Activated CD8-positive, alpha-beta memory T cell treated with anti-CD3 and anti-CD28 coated beads for 1 hour (primary cell): ENCODE results near the gene NR5A2.

Experiments
- DNase-seq, 2 donors: peaks; one replicate each; pipeline ENCODE4 v3.0.0-alpha.2; 2020; ENCODE audit warnings: low read depth in 1 of 2; ENCODE audit errors: extremely low read depth in 1 of 2

NR5A2 gene

DNA sequence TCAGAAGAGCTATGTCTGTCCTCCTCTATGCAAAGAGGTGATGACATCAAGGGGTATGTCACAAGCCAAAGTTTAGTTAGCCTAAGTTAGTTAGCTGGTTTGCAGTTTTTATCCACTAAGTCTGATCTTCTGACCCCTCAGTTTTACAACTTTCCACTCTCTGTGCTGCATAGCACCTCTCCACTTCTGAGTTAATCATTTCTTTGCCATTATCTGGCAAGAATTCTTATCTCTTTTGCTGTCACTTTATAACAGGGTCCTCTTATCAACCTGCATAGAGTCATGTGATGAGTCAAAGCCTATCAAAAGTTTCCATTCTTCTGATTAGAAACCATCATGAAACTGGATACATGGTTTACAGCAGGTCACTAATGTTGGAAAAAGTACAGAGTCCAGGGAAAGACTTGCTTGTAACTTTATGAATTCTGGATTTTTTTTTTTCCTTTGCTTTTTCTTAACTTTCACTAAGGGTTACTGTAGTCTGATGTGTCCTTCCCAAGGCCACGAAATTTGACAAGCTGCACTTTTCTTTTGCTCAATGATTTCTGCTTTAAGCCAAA lies at the start of gene NR5A2:
NR5A2 (plus strand) TSS at position 447 of the 560 bp plus-strand sequence. CDS start 138 bp downstream, outside the sequence.
- no peak for DNase-seq

DNA sequence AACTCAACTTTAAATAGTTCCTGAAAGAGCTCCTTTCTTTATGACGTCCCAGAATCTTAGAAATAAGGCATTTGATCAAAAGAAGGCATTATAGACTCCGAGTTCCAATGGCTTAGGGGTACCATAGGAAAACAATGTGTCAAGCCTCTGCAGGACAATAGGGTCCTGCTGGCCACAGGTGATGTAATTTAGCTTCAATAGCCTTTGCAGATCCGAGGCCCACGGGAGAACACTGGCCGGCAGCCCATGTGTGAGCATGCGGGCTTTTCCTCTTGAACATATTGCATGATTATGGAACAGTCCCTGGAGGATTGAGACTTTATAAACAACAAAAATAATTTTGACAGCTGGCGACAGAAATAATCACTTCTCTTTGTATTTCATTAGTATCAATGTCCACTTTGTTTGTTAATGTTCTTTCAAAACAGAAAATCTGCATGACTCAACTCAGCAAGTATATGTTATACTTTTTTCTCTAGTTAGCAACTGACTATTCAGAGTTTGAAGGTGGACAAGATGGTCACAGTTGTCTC lies 49.0 kb upstream of the NR5A2 start:
- no peak for DNase-seq

DNA sequence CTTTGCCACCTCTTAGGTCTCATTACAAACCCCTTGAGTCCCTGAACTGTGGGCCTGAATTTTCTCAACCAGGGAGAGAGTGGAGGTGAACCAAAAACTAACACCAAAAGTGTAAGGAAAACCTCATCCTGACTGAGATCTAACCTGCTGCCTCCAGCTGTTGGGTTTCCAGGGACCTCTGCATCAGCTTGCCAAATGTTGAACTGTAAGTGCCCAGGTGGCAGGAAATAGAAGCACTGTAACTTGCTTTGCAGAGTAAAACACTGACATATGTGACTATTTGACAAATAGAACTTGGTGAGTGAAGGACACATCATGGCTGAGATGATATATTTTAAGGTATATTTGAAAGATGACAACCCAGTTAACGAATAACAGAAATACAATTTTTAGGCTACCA lies 48.4 kb upstream of the NR5A2 start:
- DNase-seq, result no peak

GRCh38 chr1:199981584-199981983 lies 45.9 kb upstream of the NR5A2 start:
- DNase-seq, result no peak

DNA sequence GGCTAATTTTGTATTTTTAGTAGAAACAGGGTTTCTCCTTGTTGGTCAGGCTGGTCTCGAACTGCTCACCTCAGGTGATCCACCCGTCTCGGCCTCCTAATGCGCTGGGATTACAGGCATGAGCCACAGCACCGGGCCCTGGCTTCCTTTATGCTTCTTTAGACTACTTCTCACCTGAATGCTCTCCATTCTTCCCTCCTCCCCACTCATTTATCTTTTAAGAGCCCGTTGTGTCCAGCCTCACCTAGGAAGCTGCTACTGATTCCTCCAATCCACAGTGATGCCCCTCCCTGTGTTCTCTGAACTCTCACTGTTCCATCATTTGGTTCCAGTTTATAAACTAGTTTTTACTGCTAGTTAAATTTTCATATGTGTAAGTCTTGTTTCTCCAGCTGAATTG lies 44.9 kb upstream of the NR5A2 start:
- no peak for DNase-seq

DNA sequence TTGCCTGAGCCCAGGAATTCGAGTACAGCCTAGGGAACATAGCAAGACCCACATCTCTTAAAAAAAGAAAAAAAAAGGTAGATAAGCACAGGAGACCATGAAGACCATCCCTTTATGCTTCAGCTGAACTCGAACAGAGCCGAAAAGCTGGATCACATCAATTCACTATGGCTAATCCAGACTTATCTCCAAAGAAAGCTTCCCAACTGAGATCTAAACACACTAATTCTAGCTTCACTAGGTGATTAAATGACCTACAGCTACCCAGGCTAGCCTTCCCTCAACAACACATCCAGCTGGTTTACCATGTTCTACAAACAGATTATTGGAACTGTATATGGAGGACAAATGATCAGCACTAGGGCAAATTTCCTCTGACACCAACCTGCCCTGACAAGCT lies 44.0 kb upstream of the NR5A2 start:
- no peak for DNase-seq

- no peak for DNase-seq
These were observed 32.3 kb upstream of the NR5A2 start for GRCh38 chr1:199995096-199995685.

DNA sequence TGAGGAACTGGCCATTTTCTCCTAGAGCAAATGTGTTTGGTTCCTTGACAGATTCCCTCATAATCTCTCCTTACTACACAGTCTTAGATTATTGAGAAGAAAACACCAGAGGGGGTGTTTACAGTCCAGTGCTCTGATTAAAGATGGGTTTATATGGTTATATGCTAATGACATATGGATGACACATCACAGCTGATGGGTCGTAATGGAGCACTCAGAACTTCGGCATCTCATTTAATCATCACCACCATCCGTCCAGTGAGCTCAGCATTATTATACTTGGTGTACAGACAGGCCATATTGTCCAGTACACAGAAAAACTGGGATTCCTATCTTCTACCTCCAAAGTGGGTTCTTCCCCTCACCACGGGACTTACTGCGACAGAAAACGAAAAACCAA lies 22.3 kb upstream of the NR5A2 start:
- DNase-seq, result no peak

DNA sequence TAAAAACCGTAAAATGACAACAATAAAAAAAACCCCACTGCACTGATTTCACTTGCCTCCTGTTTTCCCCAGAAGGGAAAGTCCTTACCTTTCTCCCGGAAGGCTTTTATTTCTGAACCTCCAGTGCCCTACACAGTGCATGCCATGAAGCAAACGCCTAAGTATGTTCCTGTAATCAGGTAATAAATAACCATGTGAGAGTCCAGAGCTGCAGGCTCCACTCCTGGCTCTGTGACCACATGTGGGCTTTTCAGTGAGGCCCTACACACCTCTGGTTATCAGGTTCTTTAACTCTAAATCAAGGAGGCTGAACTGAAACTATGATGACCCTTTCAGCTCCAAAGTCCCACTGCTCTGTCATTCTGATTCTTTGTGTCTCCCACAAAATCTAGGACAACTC lies 20.8 kb upstream of the NR5A2 start:
- no peak for DNase-seq

GRCh38 chr1:200015811-200016210 lies 11.7 kb upstream of the NR5A2 start:
- no peak for DNase-seq

DNA sequence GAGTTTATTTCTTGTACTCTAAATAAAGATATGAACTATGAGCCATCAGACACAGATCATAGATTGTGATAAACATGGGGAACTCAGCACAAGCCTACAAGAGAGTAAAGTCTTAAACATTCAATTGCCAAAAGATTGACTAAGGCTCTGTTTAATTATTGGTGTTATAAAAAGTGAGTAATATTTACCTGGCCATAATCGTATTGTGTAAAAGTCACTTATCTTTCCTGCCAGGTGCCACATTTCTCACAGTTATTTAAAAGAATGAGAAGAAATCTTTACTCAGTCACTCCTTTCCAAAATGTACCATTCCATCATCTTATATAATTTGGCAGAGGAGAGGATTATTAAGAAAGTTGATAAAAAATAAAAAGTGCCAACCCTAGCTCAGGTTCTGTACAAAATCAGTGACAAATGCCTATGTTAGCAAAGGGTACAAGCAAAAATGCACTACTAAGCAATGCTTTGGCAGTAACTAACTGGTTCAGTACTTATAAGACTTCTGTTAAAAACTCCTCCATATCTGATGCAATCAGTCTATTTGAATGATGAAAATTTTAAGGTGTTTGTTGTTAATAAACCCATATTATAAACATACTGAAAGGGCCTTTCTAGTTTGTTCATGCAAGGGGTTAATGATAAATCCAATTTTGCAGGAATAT lies 5.8 kb upstream of the NR5A2 start:
- no peak for DNase-seq

DNA sequence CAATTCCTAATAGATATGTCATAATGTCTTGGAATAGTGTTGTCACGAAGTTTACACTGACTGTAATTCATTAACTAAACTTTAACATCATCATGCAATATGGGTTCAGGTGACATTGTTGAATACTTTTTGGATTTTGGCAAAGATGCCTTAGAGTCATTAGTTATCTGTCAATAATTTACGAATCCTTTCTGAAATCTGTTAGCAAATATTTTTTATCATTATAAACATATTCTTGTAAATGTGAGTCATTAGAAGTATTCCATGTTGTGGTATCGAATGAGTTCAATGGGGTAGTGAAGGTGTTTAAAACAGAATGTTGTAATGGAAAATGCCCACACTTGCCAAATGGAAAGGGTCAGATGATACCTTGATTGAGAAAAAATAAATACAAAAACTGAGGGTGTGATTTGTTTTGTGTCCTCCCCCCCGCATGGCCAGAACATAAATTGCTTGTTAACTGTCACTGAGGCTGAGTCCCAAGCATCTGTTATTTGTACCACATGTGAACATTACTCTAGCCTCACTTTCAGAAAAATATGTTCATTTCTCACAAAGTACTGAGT lies 5.2 kb upstream of the NR5A2 start:
- DNase-seq, result no peak

DNA sequence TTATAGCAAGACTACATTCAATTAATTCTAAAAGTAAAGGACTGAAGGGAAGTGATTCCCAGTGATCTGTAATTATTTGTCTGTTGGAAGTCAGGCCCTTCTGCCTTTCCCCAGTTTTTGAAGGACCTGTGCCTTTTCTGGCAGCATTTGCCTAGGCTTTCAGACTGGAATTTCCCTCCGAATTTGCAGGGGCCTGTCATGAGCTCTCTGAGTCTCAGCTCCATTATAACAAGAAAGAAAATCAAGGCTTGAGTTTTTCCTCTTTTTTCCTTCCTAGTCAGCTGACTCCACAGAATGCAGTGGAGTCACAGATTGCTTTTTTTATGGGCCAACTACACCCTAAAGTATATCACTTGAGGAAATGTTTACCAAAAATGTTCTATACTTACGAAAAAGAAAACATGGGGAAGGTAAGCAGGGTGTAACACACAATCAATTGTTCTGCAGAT lies 1.1 kb downstream of the NR5A2 start:
- no peak for DNase-seq

DNA sequence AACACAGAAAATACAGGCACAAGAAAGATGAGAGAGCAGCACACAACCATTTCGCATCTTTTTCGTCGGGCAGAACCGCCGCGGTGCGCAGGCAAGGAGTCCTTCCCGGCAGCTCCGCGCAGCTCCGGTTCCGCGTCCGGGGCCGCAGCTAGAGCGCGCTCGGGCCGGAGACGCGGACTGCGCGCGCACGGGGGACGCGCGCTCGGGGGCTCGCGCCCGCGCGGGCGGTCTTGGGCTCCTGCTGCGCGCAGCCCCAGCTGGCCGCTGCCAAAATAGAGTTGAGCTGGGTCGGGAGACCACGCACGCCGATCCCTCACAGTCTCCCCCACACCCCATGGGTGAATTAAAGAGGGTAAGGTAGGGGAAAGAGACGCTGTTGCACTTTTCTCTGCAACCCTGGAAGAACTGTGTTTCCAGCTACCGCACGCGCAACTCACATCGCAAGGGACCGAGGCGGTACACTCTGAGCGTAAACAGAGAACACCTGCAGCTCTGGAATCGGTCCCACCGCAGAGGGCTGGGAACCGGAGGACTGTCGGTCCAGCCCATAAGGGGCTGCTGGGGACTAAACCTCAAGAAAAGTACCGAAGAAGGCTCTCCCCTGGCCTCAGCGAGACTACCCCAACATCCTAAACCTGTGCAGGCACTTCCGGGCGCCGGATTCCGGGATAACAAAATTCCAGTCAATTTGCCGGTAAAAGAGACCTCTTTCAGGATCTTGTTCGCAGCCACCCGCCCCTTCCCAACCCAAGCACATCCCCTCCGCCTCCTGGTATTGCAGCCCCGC lies 1.7 kb downstream of the NR5A2 start:
- no peak for DNase-seq

GRCh38 chr1:200029822-200030152 lies 2.3 kb downstream of the NR5A2 start:
- DNase-seq, result no peak

- no peak for DNase-seq
These were observed 3.3 kb downstream of the NR5A2 start for GRCh38 chr1:200030791-200031190.

DNA sequence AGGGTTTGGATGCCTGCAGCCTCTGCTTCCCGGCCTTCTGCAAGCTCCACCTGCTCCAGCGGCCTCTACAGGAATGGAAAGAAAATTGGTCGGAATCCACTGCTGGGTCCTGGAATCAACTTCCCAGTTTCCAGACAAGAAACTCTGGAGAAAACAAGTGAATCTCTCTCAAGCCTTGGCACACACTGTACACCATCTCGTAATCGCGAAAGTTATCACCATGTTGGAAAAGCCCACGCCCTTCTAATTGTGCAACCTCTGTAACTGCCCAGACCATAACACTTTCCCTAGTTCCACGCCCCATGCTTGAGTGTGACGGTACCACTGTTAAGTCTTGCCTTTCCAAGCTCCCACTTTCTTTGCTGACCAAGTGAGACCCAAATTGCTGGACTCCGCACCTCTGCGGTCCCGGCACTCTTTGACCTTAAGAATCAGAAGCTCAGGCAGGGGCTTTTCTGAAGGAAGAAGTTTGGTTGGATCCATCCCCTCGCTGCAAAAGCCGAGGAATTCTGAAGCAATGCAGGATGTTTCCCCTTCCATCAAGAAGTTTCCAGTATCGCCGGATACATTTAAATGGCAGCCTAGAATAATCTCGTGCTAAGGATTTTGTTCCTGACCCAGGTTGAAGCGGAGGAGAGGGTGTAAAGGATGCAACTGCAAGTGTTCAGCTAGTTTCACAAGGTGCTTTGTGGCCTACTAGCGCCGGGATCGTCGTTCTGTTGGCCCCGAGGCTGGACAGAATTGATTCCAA lies 6.2 kb downstream of the NR5A2 start:
- no peak for DNase-seq

GRCh38 chr1:200034262-200034557 lies 6.7 kb downstream of the NR5A2 start:
- DNase-seq, result no peak

- DNase-seq, result no peak
These were observed 7.4 kb downstream of the NR5A2 start for GRCh38 chr1:200034761-200035396.

- no peak for DNase-seq
These were observed 8.0 kb downstream of the NR5A2 start for GRCh38 chr1:200035397-200035955.
